T-helper 1 cell treated with Interleukin-12 subunit alpha and Interleukin-12 subunit beta and Interleukin-4 antibody, amounts not matched to agents 30 μg/mL and 1 μg/mL, for 36 hours (primary cell): ENCODE results near the gene PDGFB.
A peak's percentile ranks its signal among the peaks of the same experiment; 100 is the strongest.

ENCODE experiments used
- H3K27ac Mint-ChIP-seq: one replicate; pipeline ENCODE4 v1.8.0; 2021; ENCODE audit warnings: mild to moderate bottlenecking, mixed read lengths
- H3K27me3 Mint-ChIP-seq: one replicate; pipeline ENCODE4 v1.8.0; 2021; ENCODE audit warnings: low read depth, mixed read lengths
- H3K36me3 Mint-ChIP-seq: one replicate; pipeline ENCODE4 v1.8.0; 2021; ENCODE audit warnings: low read depth, mixed read lengths
- H3K4me1 Mint-ChIP-seq: one replicate; pipeline ENCODE4 v1.8.0; 2021; ENCODE audit warnings: low read depth, mixed read lengths
- H3K4me3 Mint-ChIP-seq: one replicate; pipeline ENCODE4 v1.8.0; 2021; ENCODE audit warnings: mild to moderate bottlenecking, moderate library complexity, mixed read lengths
- H3K9me3 Mint-ChIP-seq: one replicate; pipeline ENCODE4 v1.8.0; 2021; ENCODE audit warnings: mixed read lengths

Gene PDGFB

GRCh38 chr22:39282645-39283321, 38.0 kb upstream of the PDGFB start:
- Mint-ChIP-seq H3K36me3 (no peaks in the 10 kb centered on the region), H3K27ac (no peak overlapping the region), H3K4me1 (peaks cover 4% of the 10 kb centered on the region), H3K4me3 (no peak overlapping the region), H3K9me3 (no peaks in the 10 kb centered on the region), H3K27me3 (no peaks in the 10 kb centered on the region)

- Mint-ChIP-seq H3K4me1 (no peaks in the 10 kb centered on the region), H3K4me3 (no peak overlapping the region), H3K36me3 (no peaks in the 10 kb centered on the region), H3K27ac (no peak overlapping the region), H3K9me3 (peaks cover 4% of the 10 kb centered on the region), H3K27me3 (peaks cover 8% of the 10 kb centered on the region)
These were observed 36.3 kb upstream of the PDGFB start for GRCh38 chr22:39281126-39281525.

- Mint-ChIP-seq H3K27me3 (peaks cover 15% of the 10 kb centered on the region), H3K9me3 (peaks cover 4% of the 10 kb centered on the region), H3K36me3 (no peaks in the 10 kb centered on the region), H3K27ac (no peak overlapping the region), H3K4me1 (no peaks in the 10 kb centered on the region), H3K4me3 (no peak overlapping the region)
These were observed 35.5 kb upstream of the PDGFB start for GRCh38 chr22:39280250-39280649.

GRCh38 chr22:39279170-39279850, 34.5 kb upstream of the PDGFB start:
- no peak overlapping the region for H3K27ac Mint-ChIP-seq
- H3K27me3 Mint-ChIP-seq: peaks cover 15% of the 10 kb centered on the region
- peaks cover 4% of the 10 kb centered on the region for H3K9me3 Mint-ChIP-seq
- no peaks in the 10 kb centered on the region for H3K4me1 Mint-ChIP-seq
- no peaks in the 10 kb centered on the region for H3K36me3 Mint-ChIP-seq
- H3K4me3 Mint-ChIP-seq: no peak overlapping the region

- no peak overlapping the region for H3K4me3 Mint-ChIP-seq
- peaks cover 15% of the 10 kb centered on the region for H3K27me3 Mint-ChIP-seq
- H3K27ac Mint-ChIP-seq: no peak overlapping the region
- H3K4me1 Mint-ChIP-seq: no peaks in the 10 kb centered on the region
- H3K9me3 Mint-ChIP-seq: peaks cover 4% of the 10 kb centered on the region
- H3K36me3 Mint-ChIP-seq: no peaks in the 10 kb centered on the region
These were observed 33.3 kb upstream of the PDGFB start for GRCh38 chr22:39278040-39278439.

- H3K27me3 Mint-ChIP-seq: peaks cover 15% of the 10 kb centered on the region
- H3K27ac Mint-ChIP-seq: no peak overlapping the region
- H3K4me1 Mint-ChIP-seq: no peaks in the 10 kb centered on the region
- no peaks in the 10 kb centered on the region for H3K36me3 Mint-ChIP-seq
- H3K4me3 Mint-ChIP-seq: no peak overlapping the region
- peaks cover 4% of the 10 kb centered on the region for H3K9me3 Mint-ChIP-seq
These were observed 32.4 kb upstream of the PDGFB start for GRCh38 chr22:39277142-39277607.

- Mint-ChIP-seq H3K9me3 (peaks cover 4% of the 10 kb centered on the region), H3K36me3 (no peaks in the 10 kb centered on the region), H3K27me3 (peaks cover 15% of the 10 kb centered on the region), H3K4me1 (no peaks in the 10 kb centered on the region), H3K27ac (no peak overlapping the region), H3K4me3 (no peak overlapping the region)
These were observed 31.8 kb upstream of the PDGFB start for GRCh38 chr22:39276440-39277141.

GRCh38 chr22:39275814-39276439, 31.1 kb upstream of the PDGFB start:
- H3K9me3 Mint-ChIP-seq: peaks cover 8% of the 10 kb centered on the region
- H3K36me3 Mint-ChIP-seq: no peaks in the 10 kb centered on the region
- H3K27me3 Mint-ChIP-seq: peaks cover 15% of the 10 kb centered on the region
- no peak overlapping the region for H3K4me3 Mint-ChIP-seq
- H3K4me1 Mint-ChIP-seq: no peaks in the 10 kb centered on the region
- H3K27ac Mint-ChIP-seq: no peak overlapping the region

- H3K27me3 Mint-ChIP-seq: peaks cover 15% of the 10 kb centered on the region
- no peak overlapping the region for H3K4me3 Mint-ChIP-seq
- H3K4me1 Mint-ChIP-seq: no peaks in the 10 kb centered on the region
- peaks cover 8% of the 10 kb centered on the region for H3K9me3 Mint-ChIP-seq
- H3K36me3 Mint-ChIP-seq: no peaks in the 10 kb centered on the region
- no peak overlapping the region for H3K27ac Mint-ChIP-seq
These were observed 29.4 kb upstream of the PDGFB start for GRCh38 chr22:39273950-39274887.

- Mint-ChIP-seq H3K4me1 (peaks cover 9% of the 10 kb centered on the region), H3K9me3 (peaks cover 4% of the 10 kb centered on the region), H3K27ac (no peak overlapping the region), H3K4me3 (no peak overlapping the region), H3K36me3 (peaks cover 1% of the 10 kb centered on the region), H3K27me3 (peaks cover 3% of the 10 kb centered on the region)
These were observed 26.0 kb upstream of the PDGFB start for GRCh38 chr22:39270792-39271191.

GRCh38 chr22:39270280-39270679, 25.5 kb upstream of the PDGFB start:
- no peaks in the 10 kb centered on the region for H3K27me3 Mint-ChIP-seq

GRCh38 chr22:39269095-39269790, 24.5 kb upstream of the PDGFB start:
- Mint-ChIP-seq H3K4me3 (no peak overlapping the region), H3K27me3 (no peaks in the 10 kb centered on the region), H3K9me3 (peaks cover 4% of the 10 kb centered on the region), H3K4me1 (peaks cover 12% of the 10 kb centered on the region), H3K36me3 (peaks cover 1% of the 10 kb centered on the region), H3K27ac (peak overlapping the region; percentile 41)

More at GRCh38 chr22:39270280-39270679, 25.5 kb upstream of the PDGFB start:
- Mint-ChIP-seq H3K27ac (no peak overlapping the region), H3K4me3 (no peak overlapping the region), H3K36me3 (peaks cover 1% of the 10 kb centered on the region), H3K4me1 (peaks cover 9% of the 10 kb centered on the region), H3K9me3 (peaks cover 4% of the 10 kb centered on the region)

GRCh38 chr22:39268645-39269044, 23.9 kb upstream of the PDGFB start:
- Mint-ChIP-seq H3K27me3 (no peaks in the 10 kb centered on the region), H3K9me3 (peaks cover 4% of the 10 kb centered on the region), H3K36me3 (peaks cover 1% of the 10 kb centered on the region), H3K4me3 (no peak overlapping the region), H3K27ac (no peak overlapping the region), H3K4me1 (peaks cover 17% of the 10 kb centered on the region)
